Esophagus squamous epithelium (tissue), 4 donors: Measurements from ENCODE around the gene CHGA.

Experiments
- POLR2A ChIP-seq, 4 donors: fragments of 450-650 bp; IDR thresholded peaks; one replicate each; pipeline ENCODE4 v1.6.1; 2017; ENCODE audit warnings: antibody characterized with exemption in 4 of 4, mild to moderate bottlenecking in 4 of 4, moderate library complexity in 3 of 4
- TF ChIP-seq, protein P1 (sequence below), 6 experiments: fragments of 450-650 bp in 4 of 6; fragments of 200-600 bp in 2 of 6; sonication (generic) in 2 of 6; IDR thresholded peaks; one replicate each; pipeline ENCODE4 v1.5.1; 2016 to 2019; ENCODE audit warnings: antibody characterized with exemption in 6 of 6, mild to moderate bottlenecking in 4 of 6, moderate library complexity in 4 of 6

DNA sequence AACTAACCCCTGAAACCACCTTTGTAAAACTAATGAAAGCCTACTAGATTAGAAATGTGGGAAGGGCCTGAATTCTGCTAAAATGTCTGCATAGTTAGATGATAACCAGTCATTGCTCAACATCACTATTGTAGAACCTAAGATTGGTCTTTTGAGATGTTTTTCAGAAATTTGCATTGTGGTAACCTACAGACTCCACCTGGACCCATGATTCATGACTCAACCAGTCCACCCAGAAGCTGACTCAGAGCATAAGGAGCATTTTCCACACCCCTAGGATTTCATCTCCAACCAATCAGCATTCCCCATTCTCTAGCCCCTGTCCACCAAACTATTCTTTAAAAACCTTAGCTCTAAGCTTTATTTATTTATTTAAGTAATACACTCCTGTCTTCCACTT is 30.4 kb upstream of the CHGA start:
- TF ChIP-seq, protein P1, sequence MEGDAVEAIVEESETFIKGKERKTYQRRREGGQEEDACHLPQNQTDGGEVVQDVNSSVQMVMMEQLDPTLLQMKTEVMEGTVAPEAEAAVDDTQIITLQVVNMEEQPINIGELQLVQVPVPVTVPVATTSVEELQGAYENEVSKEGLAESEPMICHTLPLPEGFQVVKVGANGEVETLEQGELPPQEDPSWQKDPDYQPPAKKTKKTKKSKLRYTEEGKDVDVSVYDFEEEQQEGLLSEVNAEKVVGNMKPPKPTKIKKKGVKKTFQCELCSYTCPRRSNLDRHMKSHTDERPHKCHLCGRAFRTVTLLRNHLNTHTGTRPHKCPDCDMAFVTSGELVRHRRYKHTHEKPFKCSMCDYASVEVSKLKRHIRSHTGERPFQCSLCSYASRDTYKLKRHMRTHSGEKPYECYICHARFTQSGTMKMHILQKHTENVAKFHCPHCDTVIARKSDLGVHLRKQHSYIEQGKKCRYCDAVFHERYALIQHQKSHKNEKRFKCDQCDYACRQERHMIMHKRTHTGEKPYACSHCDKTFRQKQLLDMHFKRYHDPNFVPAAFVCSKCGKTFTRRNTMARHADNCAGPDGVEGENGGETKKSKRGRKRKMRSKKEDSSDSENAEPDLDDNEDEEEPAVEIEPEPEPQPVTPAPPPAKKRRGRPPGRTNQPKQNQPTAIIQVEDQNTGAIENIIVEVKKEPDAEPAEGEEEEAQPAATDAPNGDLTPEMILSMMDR (IDR thresholded peaks at IDR 0.05) = no peak
- no peak for TF ChIP-seq POLR2A (IDR thresholded peaks at IDR 0.05)
